ENCODE data around the gene VSIG8.

GRCh38 chr1:159900086-159900680, 37.7 kb upstream of the VSIG8 start, which contains the start of gene CFAP45:
- TF ChIP-seq CTCF (conservative IDR thresholded peaks at IDR 0.05; ENCODE audit: low read depth, low read length) (no peak), EZH2 (IDR thresholded peaks at IDR 0.05; ENCODE audit: borderline replicate concordance, low read depth, low read length, poor library complexity, severe bottlenecking) (no peak)

All from A673 (cell line).